Activated B cell treated with CpG ODN at 0.5 μM for 24 hours (primary cell): ENCODE data around the gene EFCAB11. TPM values are rescaled to one million over a fixed set of nuclear protein-coding genes. Genes with fewer than 3 reads are reported as not detected.

ENCODE experiments used
- ATAC-seq: fragments of 200-7000 bp; cut with Tn5 transposase; one replicate; pipeline ENCODE4 v1.10.0; 2021; ENCODE audit warnings: low read depth, mild to moderate bottlenecking, moderate library complexity
- CTCF ChIA-PET: fragments of 350-600 bp; sonication (Branson Sonifier 250); formaldehyde crosslinking; loops from one replicate; lab custom pipeline; 2021; ENCODE audit warnings: antibody characterized with exemption; lab: Charles Lee
- POLR2A ChIA-PET: fragments of 350-600 bp; sonication (Branson Sonifier 250); formaldehyde crosslinking; loops from one replicate; lab custom pipeline; 2021; ENCODE audit warnings: antibody characterized with exemption; lab: Charles Lee
- DNase-seq: peaks from one replicate; pipeline ENCODE4 v3.0.0; 2022
- H3K27ac Mint-ChIP-seq: one replicate; pipeline ENCODE4 v1.8.0; 2020; ENCODE audit warnings: mixed read lengths
- H3K27me3 Mint-ChIP-seq: one replicate; pipeline ENCODE4 v1.8.0; 2021; ENCODE audit warnings: mixed read lengths
- H3K36me3 Mint-ChIP-seq: one replicate; pipeline ENCODE4 v1.8.0; 2021; ENCODE audit warnings: low read depth, mixed read lengths
- H3K4me1 Mint-ChIP-seq: one replicate; pipeline ENCODE4 v1.8.0; 2021; ENCODE audit warnings: mixed read lengths
- H3K4me3 Mint-ChIP-seq: one replicate; pipeline ENCODE4 v1.8.0; 2020; ENCODE audit warnings: mild to moderate bottlenecking, mixed read lengths
- H3K9me3 Mint-ChIP-seq: one replicate; pipeline ENCODE4 v1.8.0; 2020; ENCODE audit warnings: mixed read lengths
- CTCF ChIP-seq: fragments of 200-600 bp; IDR thresholded peaks from one replicate; pipeline ENCODE4 v1.8.0; 2022; ENCODE audit warnings: antibody characterized with exemption, mild to moderate bottlenecking
- intact Hi-C: fragments of 100-400 bp; cut with micrococcal nuclease; formaldehyde crosslinking; loops from one replicate; pipeline ENCODE4 v1.15.1; 2024
- total RNA-seq: library from RNA; stranded (reverse); gene quantifications from 2 replicates; pipeline ENCODE4 v1.2.3, GENCODE V29; 2022

The EFCAB11 gene
- total RNA-seq, 1 donor from 2014 or later: 7.5 TPM

GRCh38 chr14:89922031-89922907 lies 32.3 kb downstream of the EFCAB11 start:
- Mint-ChIP-seq H3K27ac (no peak overlapping the region), H3K9me3 (no peaks in the 10 kb centered on the region), H3K27me3 (no peaks in the 10 kb centered on the region), H3K4me1 (no peaks in the 10 kb centered on the region), H3K36me3 (peaks cover 7% of the 10 kb centered on the region), H3K4me3 (no peak overlapping the region)
- intact Hi-C loops: no loop called here
- DNase-seq: no peak
- ChIA-PET CTCF (interaction anchor here (0.8 to 1.9 kb wide), 2 partner anchors 894 to 895 kb away, joined by 5 to 6 read pairs; no protein-coding TSS in a partner anchor), POLR2A (no interaction called here)
- no peak for TF ChIP-seq CTCF
- ATAC-seq: no peak

- ATAC-seq (no peak), DNase-seq (no peak)
- no peak for TF ChIP-seq CTCF
- ChIA-PET POLR2A (no interaction called here), CTCF (no interaction called here)
- Mint-ChIP-seq H3K9me3 (no peaks in the 10 kb centered on the region), H3K27ac (no peak overlapping the region), H3K36me3 (peaks cover 7% of the 10 kb centered on the region), H3K4me3 (no peak overlapping the region), H3K27me3 (no peaks in the 10 kb centered on the region), H3K4me1 (no peaks in the 10 kb centered on the region)
- intact Hi-C loops: no loop called here
These were observed 33.2 kb downstream of the EFCAB11 start for GRCh38 chr14:89921346-89921745.

- TF ChIP-seq CTCF: no peak
- no peak for DNase-seq
- intact Hi-C loops: no loop called here
- H3K27ac Mint-ChIP-seq: no peak overlapping the region
- no peaks in the 10 kb centered on the region for H3K9me3 Mint-ChIP-seq
- ChIA-PET CTCF (no interaction called here), POLR2A (no interaction called here)
- H3K4me3 Mint-ChIP-seq: no peak overlapping the region
- no peak for ATAC-seq
- peaks cover 7% of the 10 kb centered on the region for H3K36me3 Mint-ChIP-seq
- no peaks in the 10 kb centered on the region for H3K27me3 Mint-ChIP-seq
- peaks cover 2% of the 10 kb centered on the region for H3K4me1 Mint-ChIP-seq
These were observed 34.5 kb downstream of the EFCAB11 start for GRCh38 chr14:89920056-89920455.

GRCh38 chr14:89918721-89919120 lies 35.8 kb downstream of the EFCAB11 start:
- ATAC-seq (no peak), DNase-seq (no peak)
- ChIA-PET CTCF (interaction anchor here (0.9 to 1.6 kb wide), 2 partner anchors 889 to 892 kb away, joined by 3 read pairs; no protein-coding TSS in a partner anchor), POLR2A (no interaction called here)
- intact Hi-C loops: no loop called here
- Mint-ChIP-seq H3K4me3 (no peak overlapping the region), H3K9me3 (no peaks in the 10 kb centered on the region), H3K27ac (no peak overlapping the region), H3K36me3 (no peaks in the 10 kb centered on the region), H3K27me3 (no peaks in the 10 kb centered on the region), H3K4me1 (peaks cover 3% of the 10 kb centered on the region)
- TF ChIP-seq CTCF: no peak

- ChIA-PET POLR2A (no interaction called here), CTCF (interaction anchor here (0.7 to 1.6 kb wide), 8 partner anchors 12 to 1248 kb away, joined by 3 to 13 read pairs (median 3); no protein-coding TSS in a partner anchor)
- Mint-ChIP-seq H3K27ac (no peak overlapping the region), H3K36me3 (no peaks in the 10 kb centered on the region), H3K9me3 (no peaks in the 10 kb centered on the region), H3K27me3 (no peaks in the 10 kb centered on the region), H3K4me3 (no peak overlapping the region), H3K4me1 (peaks cover 3% of the 10 kb centered on the region)
- peak; percentile 94 for TF ChIP-seq CTCF
- DNase-seq: peak; percentile 19
- intact Hi-C loops: loop anchor here (1.0 kb wide), 6 partner anchors 579 to 1423 kb away; no protein-coding TSS in a partner anchor
- peak; percentile 54 for ATAC-seq
These were observed 39.2 kb downstream of the EFCAB11 start for GRCh38 chr14:89915114-89915878.
